ENCODE measurements around the gene OSBPL10. TPM values are rescaled to one million over a fixed set of nuclear protein-coding genes. Genes with fewer than 3 reads are reported as not detected.
A peak's percentile ranks its signal among the peaks of the same experiment; 100 is the strongest.

The OSBPL10 gene
- polyA plus RNA-seq, 2 of the 4 experiments (the other 2 are of a cell fraction): 9.2 to 17.0 TPM

- no peak overlapping the region for H3K4me2 ChIP-seq
- FAIRE-seq: no peak
- peak; percentile 39 to 50; a peak in 1 of 6 replicates for ATAC-seq
- H3K4me3 ChIP-seq: no peak overlapping the region
- no peak overlapping the region for H3K27ac ChIP-seq
- no peak for DNase-seq (ENCODE audit: low read depth in 1 of 2, low spot score in 1 of 2)
- no peaks in the 10 kb centered on the region for H3K9me3 ChIP-seq
- peaks cover 6% of the 10 kb centered on the region; the same call in 1 of the 3 replicates for H3K4me1 ChIP-seq
- ChIA-PET POLR2A (interaction anchor here (1.4 kb wide), 1 partner anchor 107 kb away, joined by 4 read pairs; the partner anchor contains the start of gene STT3B), CTCF (no interaction called here)
- TF ChIP-seq MAFK (IDR thresholded peaks at IDR 0.05; ENCODE audit: partially characterized antibody) (peak; percentile 30), HES2 (IDR thresholded peaks at IDR 0.05) (no peak)
- 85% methylated on average over 1 of the region's 1 CpG for WGBS (ENCODE audit: missing lambda C conversion rate)
Measured at GRCh38 chr3:31639828-31640227, 341.2 kb downstream of the OSBPL10 start.

GRCh38 chr3:31636694-31637442, 344.2 kb downstream of the OSBPL10 start:
- Histone ChIP-seq H3K4me1 (peaks cover 6% of the 10 kb centered on the region; the same call in 1 of the 3 replicates), H3K4me3 (no peak overlapping the region), H3K9me3 (no peaks in the 10 kb centered on the region), H3K27ac (no peak overlapping the region), H3K4me2 (no peak overlapping the region)
- no peak for ATAC-seq
- ChIA-PET POLR2A (no interaction called here), CTCF (no interaction called here)
- FAIRE-seq: no peak
- DNase-seq (ENCODE audit: low read depth in 1 of 2, low spot score in 1 of 2): no peak
- TF ChIP-seq NR3C1 (IDR thresholded peaks at IDR 0.05): no peak
- no peak for TF ChIP-seq RFX5 (IDR thresholded peaks at IDR 0.05)
- no peak for TF ChIP-seq FOSL2 (IDR thresholded peaks at IDR 0.05)
- TF ChIP-seq FOSL2 (CRISPR knock-in tag; IDR thresholded peaks at IDR 0.05): peak; percentile 19; the same call in 1 of the 2 replicates
- 55% methylated on average over 2 of the region's 2 CpGs for WGBS (ENCODE audit: missing lambda C conversion rate)

- ATAC-seq: no peak
- POLR2A ChIA-PET: no interaction called here
- CTCF ChIA-PET: interaction anchor here (1.0 kb wide), 1 partner anchor 8 kb away, joined by 3 read pairs; no protein-coding TSS in a partner anchor
Measured at GRCh38 chr3:31636049-31636448, 345.0 kb downstream of the OSBPL10 start.

More at GRCh38 chr3:31636049-31636448, 345.0 kb downstream of the OSBPL10 start:
- no peak overlapping the region for H3K4me3 ChIP-seq
- FAIRE-seq (no peak), DNase-seq (ENCODE audit: low read depth in 1 of 2, low spot score in 1 of 2) (no peak)
- no peak for TF ChIP-seq HEYL (CRISPR knock-in tag; IDR thresholded peaks at IDR 0.05)
- no peak for TF ChIP-seq RAD21 (conservative IDR thresholded peaks at IDR 0.05 in 1 of 2, IDR thresholded peaks at IDR 0.05 in 1 of 2)
- TF ChIP-seq BCL3 (IDR thresholded peaks at IDR 0.05): no peak
- no peak for TF ChIP-seq SMC3 (IDR thresholded peaks at IDR 0.05)
- no peak for TF ChIP-seq JUNB (IDR thresholded peaks at IDR 0.05)
- TF ChIP-seq ELK1 (IDR thresholded peaks at IDR 0.05; ENCODE audit: low read depth, low read length): no peak
- no peak for TF ChIP-seq CEBPB (IDR thresholded peaks at IDR 0.05)
- TF ChIP-seq EHF (CRISPR knock-in tag; IDR thresholded peaks at IDR 0.05): no peak
- no peak for TF ChIP-seq CBX2 (IDR thresholded peaks at IDR 0.05; ENCODE audit: borderline replicate concordance, low read depth)
- TF ChIP-seq HOXB13 (CRISPR knock-in tag; IDR thresholded peaks at IDR 0.05; ENCODE audit: low read depth): no peak
- TF ChIP-seq EP300 (IDR thresholded peaks at IDR 0.05): no peak
- TF ChIP-seq PBX3 (IDR thresholded peaks at IDR 0.05): no peak
- TF ChIP-seq CBX8 (IDR thresholded peaks at IDR 0.05): no peak
- no peak for TF ChIP-seq HMGXB4 (CRISPR knock-in tag; IDR thresholded peaks at IDR 0.05; ENCODE audit: borderline replicate concordance)
- no peak for TF ChIP-seq TFCP2L1 (CRISPR knock-in tag; IDR thresholded peaks at IDR 0.05)
- no peak for TF ChIP-seq E2F6 (IDR thresholded peaks at IDR 0.05; ENCODE audit: borderline replicate concordance, low read depth)
- no peak for TF ChIP-seq MAX (IDR thresholded peaks at IDR 0.05)
- TF ChIP-seq HOXA7 (CRISPR knock-in tag; IDR thresholded peaks at IDR 0.05): no peak
- no peak for TF ChIP-seq ZSCAN20 (CRISPR knock-in tag; IDR thresholded peaks at IDR 0.05)
- H3K27ac ChIP-seq: no peak overlapping the region
- H3K4me2 ChIP-seq: no peak overlapping the region
- no peaks in the 10 kb centered on the region for H3K9me3 ChIP-seq
- peaks cover 6% of the 10 kb centered on the region; the same call in 1 of the 3 replicates for H3K4me1 ChIP-seq
- WGBS (ENCODE audit: missing lambda C conversion rate): 95% methylated on average over 4 of the region's 4 CpGs

Data from A549 (cell line).